Right lobe of liver (tissue), 6 donors: ENCODE measurements around the gene TULP1. TPM values are rescaled to one million over a fixed set of nuclear protein-coding genes. Genes with fewer than 3 reads are reported as not detected.
A peak's percentile ranks its signal among the peaks of the same experiment; 100 is the strongest.

Experiments used
- ATAC-seq, 4 donors: fragments of 200-7000 bp; cut with Tn5 transposase; one replicate each; pipeline ENCODE4 v1.9.1; 2020; ENCODE audit warnings: mild to moderate bottlenecking in 4 of 4, moderate library complexity in 4 of 4
- DNase-seq, 3 donors: peaks; one replicate each; pipeline ENCODE4 v3.0.0-alpha.2; 2020
- H3K27ac ChIP-seq, 3 donors: fragments of 200-600 bp; one replicate each; pipeline ENCODE4 v1.8.0; 2022
- H3K27me3 ChIP-seq, 2 donors: fragments of 200-600 bp; one replicate each; pipeline ENCODE4 v1.8.0; 2022
- H3K36me3 ChIP-seq, 4 donors: fragments of 200-600 bp; sonication (generic) in 1 of 4; one replicate each; pipeline versions ENCODE4 v1.5.1 to v1.8.0; 2017 to 2022; ENCODE audit warnings: control low read depth in 1 of 4
- H3K4me1 ChIP-seq, 4 donors: fragments of 200-600 bp; sonication (generic) in 1 of 4; one replicate each; pipeline versions ENCODE4 v1.5.1 to v1.8.0; 2017 to 2022; ENCODE audit warnings: control low read depth in 1 of 4
- H3K4me3 ChIP-seq, 3 donors: fragments of 200-600 bp; one replicate each; pipeline ENCODE4 v1.8.0; 2022
- H3K9me3 ChIP-seq, 4 donors: fragments of 200-600 bp; sonication (generic) in 1 of 4; one replicate each; pipeline versions ENCODE4 v1.5.1 to v1.8.0; 2017 to 2022; ENCODE audit warnings: control low read depth in 1 of 4
- POLR2A ChIP-seq: fragments of 450-650 bp; IDR thresholded peaks from one replicate; pipeline ENCODE4 v1.6.1; 2017; ENCODE audit warnings: antibody characterized with exemption, mild to moderate bottlenecking
- WGBS: methylation state at CpG from one replicate; pipeline ENCODE4 v1.1.6; 2018; ENCODE audit warnings: low coverage, low lambda C conversion rate; ENCODE audit not compliant: insufficient coverage; ENCODE audit errors: missing lambda C conversion rate; 5-methylcytosine and 5-hydroxymethylcytosine counted together
- intact Hi-C, 2 donors: fragments of 100-400 bp; cut with DNase I; formaldehyde crosslinking; loops; one replicate each; pipeline versions ENCODE4 v1.11.2 to v1.14.1; 2022
- total RNA-seq, 6 experiments: library from RNA; depleted of rRNA in 2 of 6; stranded (reverse); fragments of >200 nt in 2 of 6; fragmentation: NEBNext Ultra II Directional in 3 of 6; extraction: Animal tissue kit (Norgen Biotek cat#: 25700) in 3 of 6; gene quantifications; one replicate each; pipeline versions ENCODE4 v1.1.0 to v1.2.4, GENCODE V29; 2016 to 2023
- TF ChIP-seq, protein P1 (sequence below), 4 donors: fragments of 200-600 bp in 3 of 4; fragments of 450-650 bp in 1 of 4; IDR thresholded peaks; one replicate each; pipeline versions ENCODE4 v1.5.1 to v1.8.0; 2016 to 2022; ENCODE audit warnings: antibody characterized with exemption in 4 of 4, mild to moderate bottlenecking in 2 of 4
- donor health status: DM: no; HTN: yes; CAD: no.
- donor health status: DM: no; HTN: no; CAD: no.
- donor health status: DM: no; HTN: no; CAD: no.
- donor health status: DM: no; HTN: yes; CAD: no.
- donor health status: DM: no; HTN: yes; CAD: no.

Gene TULP1
- total RNA-seq, 6 experiments from 2014 or later = not detected

DNA sequence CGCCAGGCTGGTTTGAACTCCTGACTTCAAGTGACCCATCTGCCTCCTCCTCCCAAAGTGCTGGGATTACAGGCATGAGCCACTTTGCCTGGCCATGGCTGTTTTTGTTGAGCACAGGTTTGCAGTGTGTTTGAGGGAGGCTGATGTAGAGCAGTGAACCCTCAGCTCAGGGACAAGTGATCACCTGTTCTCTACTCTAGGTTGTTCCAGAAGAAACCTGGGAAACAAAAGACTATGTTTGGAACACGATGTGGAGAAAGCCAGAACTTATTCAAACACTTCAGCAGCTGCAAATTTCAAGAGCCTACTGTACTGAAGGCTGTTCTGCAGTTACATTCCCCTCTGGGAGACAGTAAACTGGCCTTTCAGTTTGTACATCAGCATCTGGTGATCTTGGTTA lies 4.7 kb downstream of the TULP1 start:
- intact Hi-C loops = no loop called here
- Histone ChIP-seq H3K36me3 (no peaks in the 10 kb centered on the region), H3K27ac (no peak overlapping the region), H3K27me3 (no peaks in the 10 kb centered on the region), H3K4me1 (no peaks in the 10 kb centered on the region), H3K9me3 (no peaks in the 10 kb centered on the region), H3K4me3 (no peak overlapping the region)
- DNase-seq (no peak), ATAC-seq (no peak)
- 17% methylated on average over 1 of the region's 2 CpGs for WGBS
- TF ChIP-seq, protein P1, sequence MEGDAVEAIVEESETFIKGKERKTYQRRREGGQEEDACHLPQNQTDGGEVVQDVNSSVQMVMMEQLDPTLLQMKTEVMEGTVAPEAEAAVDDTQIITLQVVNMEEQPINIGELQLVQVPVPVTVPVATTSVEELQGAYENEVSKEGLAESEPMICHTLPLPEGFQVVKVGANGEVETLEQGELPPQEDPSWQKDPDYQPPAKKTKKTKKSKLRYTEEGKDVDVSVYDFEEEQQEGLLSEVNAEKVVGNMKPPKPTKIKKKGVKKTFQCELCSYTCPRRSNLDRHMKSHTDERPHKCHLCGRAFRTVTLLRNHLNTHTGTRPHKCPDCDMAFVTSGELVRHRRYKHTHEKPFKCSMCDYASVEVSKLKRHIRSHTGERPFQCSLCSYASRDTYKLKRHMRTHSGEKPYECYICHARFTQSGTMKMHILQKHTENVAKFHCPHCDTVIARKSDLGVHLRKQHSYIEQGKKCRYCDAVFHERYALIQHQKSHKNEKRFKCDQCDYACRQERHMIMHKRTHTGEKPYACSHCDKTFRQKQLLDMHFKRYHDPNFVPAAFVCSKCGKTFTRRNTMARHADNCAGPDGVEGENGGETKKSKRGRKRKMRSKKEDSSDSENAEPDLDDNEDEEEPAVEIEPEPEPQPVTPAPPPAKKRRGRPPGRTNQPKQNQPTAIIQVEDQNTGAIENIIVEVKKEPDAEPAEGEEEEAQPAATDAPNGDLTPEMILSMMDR (IDR thresholded peaks at IDR 0.05) = no peak
- TF ChIP-seq POLR2A = no peak

DNA sequence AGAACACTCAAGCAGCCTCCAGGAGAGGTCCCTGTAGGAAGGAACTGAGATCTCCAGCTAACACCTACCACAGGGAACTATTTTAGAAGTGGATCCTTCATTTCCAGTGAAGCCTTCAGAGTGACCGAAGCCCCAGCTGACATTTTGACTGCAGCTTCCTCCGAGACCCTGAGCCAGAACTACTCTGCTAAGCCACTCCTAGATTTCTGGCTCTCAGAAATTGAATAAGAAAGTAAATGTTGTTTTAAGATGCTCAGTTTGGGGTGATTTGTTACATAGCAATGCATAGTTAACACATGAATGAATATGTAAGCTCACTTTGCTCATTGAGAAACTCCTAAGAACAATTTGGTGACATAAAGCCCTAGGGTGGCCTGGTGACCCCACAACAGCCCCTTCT lies 5.5 kb downstream of the TULP1 start:
- no peak for TF ChIP-seq POLR2A
- TF ChIP-seq, protein P1 (IDR thresholded peaks at IDR 0.05) = no peak
- Histone ChIP-seq H3K9me3 (no peaks in the 10 kb centered on the region), H3K4me1 (no peaks in the 10 kb centered on the region), H3K36me3 (no peaks in the 10 kb centered on the region), H3K27me3 (no peaks in the 10 kb centered on the region), H3K4me3 (no peak overlapping the region), H3K27ac (no peak overlapping the region)
- ATAC-seq (no peak), DNase-seq (no peak)
- 100% methylated on average over 2 of the region's 2 CpGs for WGBS
- intact Hi-C loops = no loop called here

DNA sequence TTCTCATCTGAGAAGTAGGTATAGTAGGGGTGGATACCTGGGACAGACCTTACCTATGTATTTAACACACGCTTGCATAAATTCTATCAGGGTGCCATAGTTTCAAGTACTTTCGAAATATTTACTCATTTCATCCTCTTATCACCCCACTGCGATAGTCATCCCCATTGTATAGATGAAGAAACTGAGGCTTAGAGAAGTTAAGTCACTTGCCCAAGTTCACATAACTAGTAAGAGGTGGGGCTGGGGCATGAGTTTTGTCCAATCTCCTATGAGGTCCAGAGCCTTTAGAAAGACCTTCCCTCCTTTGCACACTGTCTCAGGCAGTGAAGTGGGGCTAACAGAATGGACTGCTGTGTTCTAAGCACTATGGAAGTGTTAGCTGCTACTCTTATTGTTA lies 6.2 kb downstream of the TULP1 start:
- ATAC-seq (no peak), DNase-seq (no peak)
- TF ChIP-seq, protein P1 (IDR thresholded peaks at IDR 0.05) = no peak
- TF ChIP-seq POLR2A = no peak
- no peak overlapping the region for H3K27ac ChIP-seq
- no peak overlapping the region for H3K4me3 ChIP-seq
- 92% methylated on average over 3 of the region's 3 CpGs for WGBS
- intact Hi-C loops = no loop called here
- H3K4me1 ChIP-seq = no peaks in the 10 kb centered on the region
- no peaks in the 10 kb centered on the region for H3K9me3 ChIP-seq
- no peaks in the 10 kb centered on the region for H3K36me3 ChIP-seq
- H3K27me3 ChIP-seq = no peaks in the 10 kb centered on the region

DNA sequence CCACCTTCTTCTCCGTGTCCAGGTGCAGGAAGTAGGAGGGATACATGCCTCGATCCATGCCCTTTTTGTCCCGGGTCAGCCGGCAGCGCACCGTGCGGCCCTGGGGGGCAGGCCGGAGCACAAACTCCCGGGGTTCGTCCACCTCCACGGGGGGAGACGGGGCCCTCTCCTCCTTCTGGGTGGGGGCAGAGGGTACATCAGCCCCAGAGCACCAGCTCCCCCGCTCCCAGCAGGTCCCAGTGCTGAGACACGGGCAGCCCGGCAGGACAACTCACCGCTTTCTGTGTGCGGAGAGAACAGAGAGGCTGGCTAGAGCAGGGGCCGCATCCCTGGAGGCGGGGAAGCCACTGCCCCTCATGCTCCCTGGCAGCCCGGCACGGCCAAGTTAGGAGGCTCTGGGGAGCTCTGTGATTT lies 6.7 kb downstream of the TULP1 start:
- no peak overlapping the region for H3K4me3 ChIP-seq
- DNase-seq (no peak), ATAC-seq (no peak)
- no CpG with 5 or more reads among the region's 21 CpGs for WGBS
- no peak overlapping the region for H3K27ac ChIP-seq
- intact Hi-C loops = no loop called here
- H3K27me3 ChIP-seq = no peaks in the 10 kb centered on the region
- no peaks in the 10 kb centered on the region for H3K4me1 ChIP-seq
- no peaks in the 10 kb centered on the region for H3K36me3 ChIP-seq
- TF ChIP-seq, protein P1 (IDR thresholded peaks at IDR 0.05) = no peak
- TF ChIP-seq POLR2A = no peak
- H3K9me3 ChIP-seq = no peaks in the 10 kb centered on the region

DNA sequence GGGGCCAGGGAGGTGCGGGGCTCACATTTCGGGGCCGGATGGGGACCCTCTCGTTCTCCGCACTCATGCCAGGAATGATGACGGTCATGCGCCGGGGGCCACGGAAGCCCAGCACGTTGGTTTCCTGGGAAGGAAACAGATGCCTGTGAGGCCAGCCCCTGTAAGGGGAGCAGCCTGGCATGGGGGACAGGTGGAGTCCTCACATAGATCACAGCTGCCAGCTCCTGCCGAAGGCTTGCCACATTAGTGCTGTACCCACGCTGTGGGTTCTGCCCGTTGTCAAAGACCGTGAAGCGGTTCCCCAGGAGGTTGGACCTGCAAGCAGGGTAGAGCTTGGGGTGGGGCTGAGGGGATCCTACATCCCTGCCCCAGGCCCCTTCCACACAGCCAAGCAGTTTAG lies 9.2 kb downstream of the TULP1 start:
- Histone ChIP-seq H3K4me3 (no peak overlapping the region), H3K27ac (no peak overlapping the region), H3K4me1 (no peaks in the 10 kb centered on the region), H3K27me3 (no peaks in the 10 kb centered on the region), H3K36me3 (no peaks in the 10 kb centered on the region), H3K9me3 (no peaks in the 10 kb centered on the region)
- ATAC-seq (peak in 1 of 4 donors; percentile 10), DNase-seq (no peak)
- intact Hi-C loops = no loop called here
- no CpG with 5 or more reads among the region's 15 CpGs for WGBS
- TF ChIP-seq, protein P1 (IDR thresholded peaks at IDR 0.05) = no peak
- no peak for TF ChIP-seq POLR2A
